KMS-11 (cell line): Measurements from ENCODE around the gene COL10A1.

Source experiments
- H2AFZ ChIP-seq: fragments of 200-600 bp; sonication (generic); 2 replicates; pipeline ENCODE4 v1.6.1; 2016; ENCODE audit warnings: antibody characterized with exemption, mixed run types, low read depth
- H3K27ac ChIP-seq: fragments of 200-600 bp; sonication (generic); 2 replicates; pipeline ENCODE4 v1.6.1; 2016; ENCODE audit warnings: mild to moderate bottlenecking, mixed run types
- H3K27me3 ChIP-seq: fragments of 200-600 bp; sonication (generic); 2 replicates; pipeline ENCODE4 v1.6.1; 2017; ENCODE audit warnings: mild to moderate bottlenecking, low read depth, mixed run types, moderate library complexity; ENCODE audit not compliant: insufficient read depth
- H3K36me3 ChIP-seq: fragments of 200-600 bp; sonication (generic); 2 replicates; pipeline ENCODE4 v1.6.1; 2017; ENCODE audit warnings: mild to moderate bottlenecking, mixed run types; ENCODE audit not compliant: insufficient read depth
- H3K4me1 ChIP-seq: fragments of 200-600 bp; sonication (generic); 2 replicates; pipeline ENCODE4 v1.6.1; 2016; ENCODE audit warnings: mild to moderate bottlenecking, low read depth, mixed run types; ENCODE audit not compliant: poor library complexity, severe bottlenecking
- H3K4me2 ChIP-seq: fragments of 200-600 bp; sonication (generic); 2 replicates; pipeline ENCODE4 v1.7.0; 2016; ENCODE audit warnings: mild to moderate bottlenecking, mixed run types
- H3K4me3 ChIP-seq: fragments of 200-600 bp; sonication (generic); IDR thresholded peaks from 2 replicates; pipeline ENCODE4 v1.6.1; 2017; ENCODE audit warnings: low read depth, low read length, mixed read lengths; ENCODE audit not compliant: insufficient read depth
- H3K79me2 ChIP-seq: fragments of 200-600 bp; sonication (generic); 2 replicates; pipeline ENCODE4 v1.6.1; 2016; ENCODE audit warnings: low read depth, mixed run types; ENCODE audit not compliant: insufficient read depth
- H3K9ac ChIP-seq: fragments of 200-600 bp; sonication (generic); 2 replicates; pipeline ENCODE4 v1.6.1; 2016; ENCODE audit warnings: mild to moderate bottlenecking, mixed run types
- H4K20me1 ChIP-seq: fragments of 200-600 bp; sonication (generic); 2 replicates; pipeline ENCODE4 v1.6.1; 2016; ENCODE audit warnings: mild to moderate bottlenecking, mixed run types; ENCODE audit not compliant: insufficient read depth
- CTCF ChIP-seq: fragments of 200-600 bp; sonication (generic); conservative IDR thresholded peaks from 2 replicates; pipeline ENCODE4 v1.6.1; 2017; ENCODE audit warnings: low read depth, mild to moderate bottlenecking, antibody characterized with exemption, low read length, moderate library complexity, mixed read lengths

The COL10A1 gene

GRCh38 chr6:116169880-116170279 is 43.9 kb upstream of the COL10A1 start:
- Histone ChIP-seq H3K4me1 (no peaks in the 10 kb centered on the region), H3K36me3 (no peaks in the 10 kb centered on the region), H3K9ac (no peak overlapping the region), H4K20me1 (no peaks in the 10 kb centered on the region), H3K4me3 (no peak overlapping the region), H2AFZ (no peak overlapping the region), H3K27ac (no peak overlapping the region), H3K4me2 (no peak overlapping the region), H3K79me2 (no peaks in the 10 kb centered on the region), H3K27me3 (no peaks in the 10 kb centered on the region)
- no peak for TF ChIP-seq CTCF

DNA sequence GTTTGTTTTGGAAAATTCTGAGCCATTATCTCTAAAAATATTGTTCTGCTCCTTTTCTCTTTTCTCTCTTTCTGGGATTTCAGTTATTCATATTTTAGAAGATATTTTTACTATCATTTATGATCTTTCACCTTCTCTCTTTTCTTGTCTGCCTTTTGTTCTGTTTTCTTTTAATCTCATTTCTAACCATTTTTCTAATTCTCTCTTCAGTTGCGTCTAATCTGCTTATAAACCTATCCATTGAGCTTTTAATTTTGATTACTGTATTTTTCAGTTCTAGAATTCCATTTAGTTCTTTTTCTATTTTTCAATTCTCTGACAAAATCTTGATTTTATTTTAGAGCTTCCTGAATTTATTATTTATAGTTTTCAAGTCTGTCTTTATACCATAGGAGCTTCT is 42.2 kb upstream of the COL10A1 start:
- Histone ChIP-seq H3K27me3 (no peaks in the 10 kb centered on the region), H3K79me2 (no peaks in the 10 kb centered on the region), H2AFZ (no peak overlapping the region), H3K36me3 (no peaks in the 10 kb centered on the region), H3K4me3 (no peak overlapping the region), H3K4me2 (no peak overlapping the region), H3K9ac (no peak overlapping the region), H3K4me1 (no peaks in the 10 kb centered on the region), H4K20me1 (no peaks in the 10 kb centered on the region), H3K27ac (no peak overlapping the region)
- no peak for TF ChIP-seq CTCF

DNA sequence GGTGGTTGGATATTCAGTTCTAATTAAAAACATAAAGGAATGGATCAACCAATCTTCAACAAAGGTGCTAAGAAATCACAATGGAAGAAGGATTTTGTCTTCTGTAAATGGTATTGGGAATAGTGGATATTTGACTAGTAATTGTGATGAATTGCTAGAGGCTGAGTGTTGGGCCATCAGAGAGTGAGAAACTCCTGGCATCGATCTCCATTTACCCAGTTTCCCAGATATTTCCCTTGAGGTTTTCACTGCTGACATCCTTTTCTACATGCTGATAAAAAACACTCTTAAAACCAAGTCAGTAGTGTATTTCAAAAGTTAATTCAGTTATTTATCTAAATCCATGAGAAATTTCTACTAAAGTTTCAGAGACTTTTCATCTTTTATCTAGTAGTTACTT is 40.4 kb upstream of the COL10A1 start:
- no peak overlapping the region for H2AFZ ChIP-seq
- no peak overlapping the region for H3K9ac ChIP-seq
- H3K27ac ChIP-seq: no peak overlapping the region
- no peaks in the 10 kb centered on the region for H3K79me2 ChIP-seq
- no peaks in the 10 kb centered on the region for H3K27me3 ChIP-seq
- H3K4me1 ChIP-seq: no peaks in the 10 kb centered on the region
- no peak overlapping the region for H3K4me2 ChIP-seq
- no peaks in the 10 kb centered on the region for H3K36me3 ChIP-seq
- TF ChIP-seq CTCF: no peak
- H4K20me1 ChIP-seq: no peaks in the 10 kb centered on the region
- no peak overlapping the region for H3K4me3 ChIP-seq

- Histone ChIP-seq H2AFZ (no peak overlapping the region), H3K79me2 (no peaks in the 10 kb centered on the region), H3K27ac (no peak overlapping the region), H4K20me1 (no peaks in the 10 kb centered on the region), H3K9ac (no peak overlapping the region), H3K4me2 (no peak overlapping the region), H3K27me3 (no peaks in the 10 kb centered on the region), H3K36me3 (no peaks in the 10 kb centered on the region), H3K4me3 (no peak overlapping the region), H3K4me1 (no peaks in the 10 kb centered on the region)
- TF ChIP-seq CTCF: no peak
Measured at GRCh38 chr6:116165596-116165995, 39.7 kb upstream of the COL10A1 start.
